Measurements from ENCODE around the gene IDI2. TPM values are rescaled to one million over a fixed set of nuclear protein-coding genes. Genes with fewer than 3 reads are reported as not detected.

IDI2 gene
- total RNA-seq, 2 experiments from 2014 or later: not detected

GRCh38 chr10:985361-985760 lies 40.3 kb downstream of the IDI2 start:
- H3K4me3 Mint-ChIP-seq: no peak overlapping the region
- H3K27me3 Mint-ChIP-seq: no peaks in the 10 kb centered on the region
- no peak for ATAC-seq
- no peak for DNase-seq
- no peak overlapping the region for H3K27ac Mint-ChIP-seq
- H3K4me1 Mint-ChIP-seq (ENCODE audit: low read depth): peaks cover 16% of the 10 kb centered on the region
- POLR2A ChIA-PET: interaction anchor here (0.7 to 5.3 kb wide), 4 partner anchors 14 to 71 kb away, joined by 3 to 24 read pairs (median 4); partner anchors contain the start of genes IDI1 and WDR37
- peaks cover 6% of the 10 kb centered on the region for H3K9me3 Mint-ChIP-seq
- peaks cover 25% of the 10 kb centered on the region for H3K36me3 Mint-ChIP-seq (ENCODE audit: low read depth)
- CTCF ChIA-PET: no interaction called here
- intact Hi-C loops (cut with micrococcal nuclease): loop anchor here (5.0 kb wide), 2 partner anchors 48 to 67 kb away; no protein-coding TSS in a partner anchor
- TF ChIP-seq CTCF (IDR thresholded peaks at IDR 0.05): no peak

- no peak for TF ChIP-seq CTCF (IDR thresholded peaks at IDR 0.05)
- ChIA-PET POLR2A (no interaction called here), CTCF (no interaction called here)
- intact Hi-C loops (cut with micrococcal nuclease): no loop called here
- Mint-ChIP-seq H3K36me3 (ENCODE audit: low read depth) (peaks cover 20% of the 10 kb centered on the region), H3K9me3 (peaks cover 9% of the 10 kb centered on the region), H3K27me3 (no peaks in the 10 kb centered on the region), H3K4me3 (no peak overlapping the region), H3K4me1 (ENCODE audit: low read depth) (peaks cover 11% of the 10 kb centered on the region), H3K27ac (no peak overlapping the region)
- DNase-seq: no peak
- ATAC-seq: no peak
These were observed 41.5 kb downstream of the IDI2 start for GRCh38 chr10:983971-984655.

- no peak overlapping the region for H3K27ac Mint-ChIP-seq
- H3K9me3 Mint-ChIP-seq: peaks cover 15% of the 10 kb centered on the region
- H3K4me3 Mint-ChIP-seq: no peak overlapping the region
- no peaks in the 10 kb centered on the region for H3K27me3 Mint-ChIP-seq
- intact Hi-C loops (cut with micrococcal nuclease): no loop called here
- POLR2A ChIA-PET: no interaction called here
- H3K36me3 Mint-ChIP-seq (ENCODE audit: low read depth): peaks cover 19% of the 10 kb centered on the region
- peaks cover 7% of the 10 kb centered on the region for H3K4me1 Mint-ChIP-seq (ENCODE audit: low read depth)
- DNase-seq (no peak), ATAC-seq (no peak)
- CTCF ChIA-PET: no interaction called here
- no peak for TF ChIP-seq CTCF (IDR thresholded peaks at IDR 0.05)
These were observed 42.3 kb downstream of the IDI2 start for GRCh38 chr10:983401-983800.

GRCh38 chr10:980468-981093 lies 45.1 kb downstream of the IDI2 start:
- intact Hi-C loops (cut with micrococcal nuclease): no loop called here

More at GRCh38 chr10:980468-981093, 45.1 kb downstream of the IDI2 start:
- DNase-seq (no peak), ATAC-seq (no peak)
- H3K4me3 Mint-ChIP-seq: no peak overlapping the region
- peaks cover 17% of the 10 kb centered on the region for H3K9me3 Mint-ChIP-seq
- no peaks in the 10 kb centered on the region for H3K4me1 Mint-ChIP-seq (ENCODE audit: low read depth)
- no peaks in the 10 kb centered on the region for H3K27me3 Mint-ChIP-seq
- POLR2A ChIA-PET: interaction anchor here (0.6 kb wide), 1 partner anchor 18 kb away, joined by 3 read pairs; no protein-coding TSS in a partner anchor
- peaks cover 21% of the 10 kb centered on the region for H3K36me3 Mint-ChIP-seq (ENCODE audit: low read depth)
- no peak overlapping the region for H3K27ac Mint-ChIP-seq
- no peak for TF ChIP-seq CTCF (IDR thresholded peaks at IDR 0.05)
- CTCF ChIA-PET: no interaction called here
